Measurements from ENCODE around the gene RUFY3. TPM values are rescaled to one million over a fixed set of nuclear protein-coding genes. Genes with fewer than 3 reads are reported as not detected.
"Not testable (repeated sequence)": the region's sequence is repeated elsewhere in the genome, so short reads cannot be mapped to it uniquely, and the experiment has no call there.

RUFY3 gene
- total RNA-seq, 1 experiment from 2014 or later: 7.9 TPM

- DNase-seq (ENCODE audit: low read depth): peak; percentile 74
These were observed 117.9 kb downstream of the RUFY3 start, which contains the start of gene GRSF1 for GRCh38 chr4:70839589-70840093. Gene GRSF1, minus strand, starts transcription at chr4:70839890. Its CDS starts 63 bp downstream, at chr4:70839827.

DNA sequence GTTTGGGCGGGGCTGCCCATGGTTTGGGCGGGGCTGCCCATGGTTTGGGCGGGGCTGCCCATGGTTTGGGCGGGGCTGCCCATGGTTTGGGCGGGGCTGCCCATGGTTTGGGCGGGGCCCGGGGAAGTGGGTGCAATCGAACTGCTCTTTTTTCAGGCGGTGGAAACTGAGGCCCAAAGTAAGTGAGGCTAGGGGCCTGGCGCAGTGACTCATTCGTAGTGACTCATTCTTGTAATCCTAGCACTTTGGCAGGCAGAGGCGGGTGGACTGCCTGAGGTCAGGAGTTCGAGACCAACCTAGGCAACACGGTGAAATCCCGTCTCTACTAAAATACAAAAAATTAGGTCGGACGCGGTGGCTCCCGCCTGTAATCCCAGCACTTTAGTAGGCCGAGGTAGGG, 118.4 kb downstream of the RUFY3 start:
- peak; percentile 78 for DNase-seq (ENCODE audit: low read depth)

- DNase-seq (ENCODE audit: low read depth): not testable (repeated sequence)
These were observed 118.9 kb downstream of the RUFY3 start for GRCh38 chr4:70840631-70841030.

DNA sequence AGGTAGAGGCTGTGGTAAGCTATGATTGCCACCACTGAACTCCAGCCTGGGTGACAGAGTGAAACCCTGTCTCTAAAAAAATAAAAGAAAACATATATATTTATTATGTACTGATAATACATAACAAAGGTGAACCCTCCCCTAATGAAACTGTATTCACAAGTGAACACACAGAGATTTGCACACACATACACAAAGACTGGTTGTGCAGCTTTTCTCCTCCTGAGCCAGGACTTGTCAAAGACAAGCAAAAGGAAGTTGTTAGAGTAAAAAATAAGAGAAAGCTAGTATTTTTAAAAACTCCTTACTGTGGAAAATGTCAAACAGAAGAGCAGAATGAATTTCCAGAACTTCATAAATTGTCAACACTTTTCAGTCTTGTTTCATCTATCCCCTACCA, 119.4 kb downstream of the RUFY3 start:
- DNase-seq (ENCODE audit: low read depth): no peak

DNA sequence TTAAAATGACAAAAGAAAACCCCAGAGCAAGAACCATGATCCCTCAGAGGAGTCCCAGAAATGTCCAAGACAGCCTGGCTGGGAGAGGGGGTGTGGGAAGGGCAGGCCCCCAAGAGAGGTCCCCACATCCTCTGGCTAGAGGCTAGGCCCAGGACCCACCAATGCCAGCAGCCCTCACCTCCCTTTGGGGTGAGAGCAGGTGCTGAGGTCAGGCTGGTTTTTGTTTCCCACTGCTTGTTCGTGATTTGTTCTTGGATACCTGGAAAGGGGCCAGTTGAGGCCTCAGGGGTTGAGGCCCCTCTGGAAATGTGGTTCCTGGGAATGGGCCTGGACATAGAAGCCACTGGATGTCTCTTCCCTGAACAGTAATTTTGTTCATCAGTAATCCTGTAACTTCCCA, 120.2 kb downstream of the RUFY3 start:
- no peak for DNase-seq (ENCODE audit: low read depth)

DNA sequence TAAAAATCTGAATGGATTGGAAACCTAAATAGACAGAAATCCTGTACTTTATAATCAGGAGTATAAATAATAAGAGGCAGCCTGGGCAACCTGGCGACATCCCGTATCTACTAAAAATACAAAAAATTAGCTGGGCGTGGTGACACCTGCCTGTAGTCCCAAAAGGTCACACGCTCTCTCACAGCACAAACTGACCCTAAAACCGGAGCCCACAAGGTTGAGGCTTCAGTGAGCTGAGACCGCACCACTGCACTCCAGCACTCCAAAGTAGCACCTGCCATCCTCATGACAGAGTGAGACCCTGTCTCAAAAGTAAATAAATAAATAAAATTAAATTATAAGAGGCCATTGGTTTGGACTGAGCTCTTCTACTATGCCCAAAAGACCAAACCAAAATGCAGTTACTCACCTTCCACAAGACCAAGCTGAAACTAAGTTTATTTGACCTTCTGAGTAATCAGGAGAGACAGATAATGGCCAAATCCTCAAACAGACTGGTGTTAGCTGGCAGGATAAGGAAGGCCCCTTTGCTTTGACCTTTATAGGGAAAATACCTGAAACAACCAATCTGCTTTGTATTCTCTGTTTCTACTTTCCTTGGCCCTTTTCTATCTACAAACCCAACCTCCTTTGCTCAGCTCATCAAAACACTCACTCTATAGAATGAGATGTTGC, 121.1 kb downstream of the RUFY3 start:
- no peak for DNase-seq (ENCODE audit: low read depth)

DNA sequence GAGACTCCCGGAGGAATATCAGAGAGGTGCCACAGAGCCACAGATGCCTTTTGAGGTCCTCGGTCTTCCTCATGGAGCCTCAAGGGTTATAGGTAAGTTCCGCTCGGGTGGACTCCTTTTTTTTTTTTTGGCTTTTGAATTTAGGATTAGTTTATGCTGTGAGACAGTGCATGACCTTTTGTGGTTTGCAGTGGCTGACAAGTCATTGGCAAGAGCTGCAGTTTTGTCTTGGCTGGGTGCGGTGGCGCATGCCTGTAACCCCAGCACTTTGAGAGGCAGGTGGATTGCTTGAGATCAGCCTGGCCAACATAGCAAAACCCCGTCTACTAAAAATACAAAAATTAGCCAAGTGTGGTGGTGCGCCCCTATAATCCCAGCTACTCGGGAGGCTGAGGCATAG, 122.4 kb downstream of the RUFY3 start:
- no peak for DNase-seq (ENCODE audit: low read depth)

GRCh38 chr4:70849291-70849690, 127.5 kb downstream of the RUFY3 start:
- no peak for DNase-seq (ENCODE audit: low read depth)

GRCh38 chr4:70855464-70855863, 133.7 kb downstream of the RUFY3 start:
- no peak for DNase-seq (ENCODE audit: low read depth)

Small RNA genes lying within 50 kb of the gene (small RNA-seq; reads per million reads assigned to genes)
- gene RF00026: not detected
- gene RNU6-520P: not detected
- not detected for gene RNU6-784P
- gene RNU6-891P: not detected

Other genes with a start within 250 kb of the RUFY3 start
- not detected in 2 replicates for gene MUC7, start 249.8 kb upstream of the RUFY3 start, total RNA-seq (2014; rRNA removed; shearing (Covaris generic))
- gene AMTN, start 203.4 kb upstream of the RUFY3 start, total RNA-seq (2014; rRNA removed; shearing (Covaris generic)): 0.45 TPM in 1 of 2 replicates, not detected in the other
- gene AMBN, start 129.7 kb upstream of the RUFY3 start, total RNA-seq (2014; rRNA removed; shearing (Covaris generic)): not detected in 2 replicates
- 0.20 TPM in 1 of 2 replicates, not detected in the other for gene ENAM, start 93.2 kb upstream of the RUFY3 start, total RNA-seq (2014; rRNA removed; shearing (Covaris generic))
- not detected in 2 replicates for gene JCHAIN, start 55.5 kb upstream of the RUFY3 start, total RNA-seq (2014; rRNA removed; shearing (Covaris generic))
- gene UTP3, start 33.4 kb upstream of the RUFY3 start, total RNA-seq (2014; rRNA removed; shearing (Covaris generic)): 39.7 and 57.2 TPM in 2 replicates
- gene GRSF1, start 117.9 kb downstream of the RUFY3 start, total RNA-seq (2014; rRNA removed; shearing (Covaris generic)): 97.5 and 109 TPM in 2 replicates
- 4.4 and 4.5 TPM in 2 replicates for gene MOB1B, start 180.4 kb downstream of the RUFY3 start, total RNA-seq (2014; rRNA removed; shearing (Covaris generic))

Data from HT1080 (cell line).